Pulmonary artery endothelial cell (primary cell): ENCODE results near the gene TRIM60. TPM values are rescaled to one million over a fixed set of nuclear protein-coding genes. Genes with fewer than 3 reads are reported as not detected.
"Not testable (repeated sequence)": the region's sequence is repeated elsewhere in the genome, so short reads cannot be mapped to it uniquely, and the experiment has no call there.

Source experiments
- DNase-seq: peaks from one replicate; pipeline ENCODE4 v3.0.0-alpha.2; 2011; ENCODE audit warnings: low read depth, low spot score
- total RNA-seq: library from RNA; depleted of rRNA; stranded (reverse); fragments of >200 nt; gene quantifications from 2 replicates; pipeline ENCODE4 v1.2.3, GENCODE V29; 2014

The TRIM60 gene
- total RNA-seq, 1 donor from 2014 or later = not detected

GRCh38 chr4:165053645-165054044 lies 21.8 kb downstream of the TRIM60 start, which contains the start of gene TRIM75:
Gene TRIM75 (plus strand): TSS chr4:165053866. CDS start chr4:165059148, 5,282 bp downstream.
- no peak for DNase-seq

- no peak for DNase-seq
Measured at GRCh38 chr4:165055601-165056000, 23.8 kb downstream of the TRIM60 start.

- no peak for DNase-seq
Measured at GRCh38 chr4:165058666-165059065, 26.9 kb downstream of the TRIM60 start.

GRCh38 chr4:165059386-165059785 lies 27.6 kb downstream of the TRIM60 start:
- no peak for DNase-seq

- no peak for DNase-seq
Measured at GRCh38 chr4:165060938-165061337, 29.1 kb downstream of the TRIM60 start.

GRCh38 chr4:165070560-165070959 lies 38.8 kb downstream of the TRIM60 start:
- DNase-seq = no peak

- DNase-seq = not testable (repeated sequence)
Measured at GRCh38 chr4:165073346-165073745, 41.5 kb downstream of the TRIM60 start.

- no peak for DNase-seq
Measured at GRCh38 chr4:165077034-165077578, 45.3 kb downstream of the TRIM60 start.

GRCh38 chr4:165079476-165079875 lies 47.7 kb downstream of the TRIM60 start:
- no peak for DNase-seq

- DNase-seq = not testable (repeated sequence)
Measured at GRCh38 chr4:165084787-165085186, 53.0 kb downstream of the TRIM60 start.

- no peak for DNase-seq
Measured at GRCh38 chr4:165085946-165086345, 54.1 kb downstream of the TRIM60 start.

GRCh38 chr4:165088366-165088765 lies 56.6 kb downstream of the TRIM60 start:
- no peak for DNase-seq

Other genes with a start within 250 kb of the TRIM60 start
- gene APELA, start 154.8 kb upstream of the TRIM60 start, total RNA-seq = not detected in 2 replicates
- not detected in 2 replicates for gene TRIM61, start 54.3 kb upstream of the TRIM60 start, total RNA-seq
- gene TRIM75, start 21.9 kb downstream of the TRIM60 start, total RNA-seq = not detected in 2 replicates
- gene TMEM192, start 80.9 kb downstream of the TRIM60 start, total RNA-seq = 11.0 and 11.7 TPM in 2 replicates
- gene KLHL2, start 175.6 kb downstream of the TRIM60 start, total RNA-seq = 28.5 and 36.2 TPM in 2 replicates